Cardiac muscle cell (in vitro differentiated cells and primary cell): Measurements from ENCODE around the gene PAQR8. TPM values are rescaled to one million over a fixed set of nuclear protein-coding genes. Genes with fewer than 3 reads are reported as not detected.
A peak's percentile ranks its signal among the peaks of the same experiment; 100 is the strongest.

Experiments used
- DNase-seq, 2 donors: peaks; one replicate each; pipeline versions ENCODE4 v3.0.0 to v3.0.0-alpha.2; 2010 to 2017; ENCODE audit warnings: low read depth in 1 of 2, low spot score in 1 of 2
- H3K27ac ChIP-seq: fragments of 200-600 bp; sonication (generic); 2 replicates; pipeline ENCODE4 v1.5.1; 2016
- H3K27me3 ChIP-seq: fragments of 200-600 bp; sonication (generic); 2 replicates; pipeline ENCODE4 v1.6.0; 2016; ENCODE audit warnings: control low read depth
- H3K36me3 ChIP-seq: fragments of 200-600 bp; sonication (generic); 2 replicates; pipeline ENCODE4 v1.5.1; 2016; ENCODE audit warnings: control low read depth
- H3K4me1 ChIP-seq: fragments of 200-600 bp; sonication (generic); 2 replicates; pipeline ENCODE4 v1.8.1; 2017; ENCODE audit warnings: low read depth, mild to moderate bottlenecking, mixed run types
- H3K4me3 ChIP-seq: fragments of 200-600 bp; sonication (generic); 2 replicates; pipeline ENCODE4 v1.5.1; 2016; ENCODE audit warnings: mild to moderate bottlenecking
- H3K9me3 ChIP-seq: fragments of 200-600 bp; sonication (generic); 2 replicates; pipeline ENCODE4 v1.5.1; 2017; ENCODE audit warnings: low read depth, mild to moderate bottlenecking, control low read depth
- polyA plus RNA-seq: library from polyadenylated mRNA; unstranded; fragments of >200 nt; fragmentation: Nextera tagmentation; extraction: Ambion mirVana; gene quantifications from 2 replicates; pipeline ENCODE4 v1.2.1, GENCODE V29; 2016
- total RNA-seq: library from RNA; depleted of rRNA; stranded (reverse); fragments of >200 nt; gene quantifications from 2 replicates; pipeline ENCODE4 v1.2.3, GENCODE V29; 2016
- TF ChIP-seq, protein P1 (sequence below): IDR thresholded peaks from 2 replicates; pipeline ENCODE4 v1.5.1; 2012; ENCODE audit warnings: low read depth, mild to moderate bottlenecking, low read length

Gene PAQR8
- total and polyA plus RNA-seq, 2 experiments from 2014 or later: 15.5 to 16.8 TPM

GRCh38 chr6:52347818-52348217 lies 14.1 kb upstream of the PAQR8 start:
- TF ChIP-seq, protein P1, sequence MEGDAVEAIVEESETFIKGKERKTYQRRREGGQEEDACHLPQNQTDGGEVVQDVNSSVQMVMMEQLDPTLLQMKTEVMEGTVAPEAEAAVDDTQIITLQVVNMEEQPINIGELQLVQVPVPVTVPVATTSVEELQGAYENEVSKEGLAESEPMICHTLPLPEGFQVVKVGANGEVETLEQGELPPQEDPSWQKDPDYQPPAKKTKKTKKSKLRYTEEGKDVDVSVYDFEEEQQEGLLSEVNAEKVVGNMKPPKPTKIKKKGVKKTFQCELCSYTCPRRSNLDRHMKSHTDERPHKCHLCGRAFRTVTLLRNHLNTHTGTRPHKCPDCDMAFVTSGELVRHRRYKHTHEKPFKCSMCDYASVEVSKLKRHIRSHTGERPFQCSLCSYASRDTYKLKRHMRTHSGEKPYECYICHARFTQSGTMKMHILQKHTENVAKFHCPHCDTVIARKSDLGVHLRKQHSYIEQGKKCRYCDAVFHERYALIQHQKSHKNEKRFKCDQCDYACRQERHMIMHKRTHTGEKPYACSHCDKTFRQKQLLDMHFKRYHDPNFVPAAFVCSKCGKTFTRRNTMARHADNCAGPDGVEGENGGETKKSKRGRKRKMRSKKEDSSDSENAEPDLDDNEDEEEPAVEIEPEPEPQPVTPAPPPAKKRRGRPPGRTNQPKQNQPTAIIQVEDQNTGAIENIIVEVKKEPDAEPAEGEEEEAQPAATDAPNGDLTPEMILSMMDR: no peak
- Histone ChIP-seq H3K27ac (no peak overlapping the region), H3K36me3 (no peaks in the 10 kb centered on the region), H3K4me3 (no peak overlapping the region), H3K4me1 (no peaks in the 10 kb centered on the region), H3K9me3 (no peaks in the 10 kb centered on the region), H3K27me3 (no peaks in the 10 kb centered on the region)
- DNase-seq: no peak

DNA sequence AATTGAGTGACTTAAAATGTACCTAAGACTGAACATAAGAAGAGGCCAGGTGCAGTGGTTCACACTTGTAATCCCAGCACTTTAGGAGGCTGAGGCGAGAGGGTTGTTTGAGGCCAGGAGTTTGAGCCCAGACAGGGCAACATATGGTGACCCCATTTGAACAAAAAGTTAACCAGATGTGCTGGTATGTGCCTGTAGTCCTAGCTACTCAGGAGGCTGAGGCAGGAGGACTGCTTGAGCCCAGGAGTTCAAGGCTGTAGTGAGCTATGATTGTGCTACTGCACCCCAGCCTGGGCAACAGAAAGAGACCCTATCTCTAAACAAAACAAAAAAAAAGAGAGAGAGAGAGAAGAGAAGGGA lies 10.1 kb upstream of the PAQR8 start:
- no peak for DNase-seq
- Histone ChIP-seq H3K9me3 (no peaks in the 10 kb centered on the region), H3K4me1 (peaks cover 5% of the 10 kb centered on the region), H3K4me3 (no peak overlapping the region), H3K36me3 (no peaks in the 10 kb centered on the region), H3K27me3 (no peaks in the 10 kb centered on the region), H3K27ac (no peak overlapping the region)
- TF ChIP-seq, protein P1: no peak

DNA sequence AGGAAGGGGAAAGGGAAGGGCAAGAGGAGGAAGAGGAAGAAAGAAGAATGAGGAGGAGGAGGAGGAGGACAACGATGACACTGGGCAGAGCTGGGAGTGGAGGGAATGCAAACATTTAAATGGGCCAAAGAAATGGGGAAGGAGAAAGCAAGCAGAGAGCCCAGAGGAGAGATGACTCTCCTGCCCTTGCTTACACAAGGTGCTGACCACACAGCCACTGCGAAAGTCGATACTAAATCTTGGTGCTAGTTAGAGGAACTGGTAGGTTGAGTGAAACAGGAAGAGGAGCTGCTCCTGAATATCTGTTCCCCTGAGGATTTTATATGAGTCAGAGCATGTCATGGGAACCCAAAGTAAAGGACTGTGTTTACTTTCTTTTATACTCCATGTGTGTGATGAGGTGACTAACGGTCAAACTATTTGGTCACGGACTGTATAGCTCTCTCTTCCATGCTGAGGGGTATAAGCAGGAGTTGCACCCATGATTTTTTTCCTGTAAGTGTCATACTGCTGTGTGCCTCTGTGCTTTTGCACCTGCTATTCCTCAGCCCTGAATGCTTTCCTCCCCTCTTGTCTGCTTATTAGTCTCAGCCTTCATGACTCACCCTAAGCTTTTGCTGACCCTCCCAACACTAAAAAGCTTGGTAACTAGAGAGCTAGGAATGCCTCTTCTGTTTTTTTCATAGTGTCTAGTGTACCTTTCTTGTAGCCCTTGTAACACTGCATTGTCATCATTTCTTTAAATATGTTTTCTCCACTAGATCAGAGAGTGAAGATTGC lies 9.5 kb upstream of the PAQR8 start:
- Histone ChIP-seq H3K9me3 (no peaks in the 10 kb centered on the region), H3K36me3 (no peaks in the 10 kb centered on the region), H3K4me1 (peaks cover 5% of the 10 kb centered on the region), H3K27me3 (no peaks in the 10 kb centered on the region), H3K4me3 (no peak overlapping the region), H3K27ac (no peak overlapping the region)
- TF ChIP-seq, protein P1: no peak
- peak in 1 of 2 donors; percentile 89 for DNase-seq

DNA sequence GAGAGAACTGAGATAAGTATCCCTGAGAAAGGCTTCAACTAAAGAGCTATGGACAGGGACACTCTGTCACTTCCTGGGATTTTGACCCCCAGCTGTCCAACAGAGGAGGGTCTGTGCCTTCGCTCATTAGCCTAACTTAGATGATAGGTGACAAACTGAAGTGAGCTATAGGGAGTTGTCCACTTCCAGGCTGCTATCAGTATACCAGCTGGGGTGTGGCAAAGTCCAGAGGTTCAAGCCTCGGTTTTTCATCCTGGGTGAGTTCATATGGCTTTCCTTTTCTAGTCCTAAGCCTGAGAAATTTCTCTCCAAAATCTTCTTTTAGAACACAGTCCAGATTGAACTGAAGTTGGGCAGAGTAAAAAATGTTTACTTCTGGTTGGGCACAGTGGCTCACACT lies 5.9 kb upstream of the PAQR8 start:
- Histone ChIP-seq H3K9me3 (no peaks in the 10 kb centered on the region), H3K27me3 (no peaks in the 10 kb centered on the region), H3K36me3 (no peaks in the 10 kb centered on the region), H3K4me1 (peaks cover 23% of the 10 kb centered on the region), H3K4me3 (no peak overlapping the region), H3K27ac (no peak overlapping the region)
- no peak for DNase-seq
- TF ChIP-seq, protein P1: no peak

- H3K36me3 ChIP-seq: no peaks in the 10 kb centered on the region
- H3K27ac ChIP-seq: peak overlapping the region; percentile 84
- H3K27me3 ChIP-seq: no peaks in the 10 kb centered on the region
- TF ChIP-seq, protein P1: no peak
- no peak for DNase-seq
- no peaks in the 10 kb centered on the region for H3K9me3 ChIP-seq
- peaks cover 36% of the 10 kb centered on the region for H3K4me1 ChIP-seq
- H3K4me3 ChIP-seq: no peak overlapping the region
Observed at GRCh38 chr6:52359403-52359802, 2.5 kb upstream of the PAQR8 start.
